Measurements from ENCODE around the gene SBF1. TPM values are rescaled to one million over a fixed set of nuclear protein-coding genes. Genes with fewer than 3 reads are reported as not detected.
"Not testable (repeated sequence)": the region's sequence is repeated elsewhere in the genome, so short reads cannot be mapped to it uniquely, and the experiment has no call there.

SBF1 gene
- total RNA-seq, 3 donors from 2014 or later (not counting 1 experiment from before 2014, with no cell fraction given): 235 to 284 (median 242) TPM

GRCh38 chr22:50414476-50415248, 60.2 kb downstream of the SBF1 start:
- H3K27me3 ChIP-seq (ENCODE audit: control insufficient read depth, insufficient read depth, low read length): no peaks in the 10 kb centered on the region
- 98% methylated on average over 31 of the region's 31 CpGs for WGBS (ENCODE audit: insufficient coverage)
- peaks cover 53% of the 10 kb centered on the region for H3K36me3 ChIP-seq (ENCODE audit: control insufficient read depth, insufficient read depth, low read length)
- no peak overlapping the region for H3K27ac Mint-ChIP-seq
- no peak for TF ChIP-seq CTCF (IDR thresholded peaks at IDR 0.05)
- no peaks in the 10 kb centered on the region for H3K4me1 Mint-ChIP-seq
- ATAC-seq: no peak
- H3K9me3 Mint-ChIP-seq: no peaks in the 10 kb centered on the region
- no peak for DNase-seq
- H3K27me3 Mint-ChIP-seq (ENCODE audit: low read depth in 2 of 2): no peaks in the 10 kb centered on the region
- peaks cover 6% of the 10 kb centered on the region for H3K36me3 Mint-ChIP-seq
- no peak overlapping the region for H3K4me3 ChIP-seq (ENCODE audit: low read length)
- no peaks in the 10 kb centered on the region for H3K9me3 ChIP-seq (ENCODE audit: control insufficient read depth, insufficient read depth, low read length)
- H3K4me3 Mint-ChIP-seq: no peak overlapping the region
- no peak overlapping the region for H3K27ac ChIP-seq (ENCODE audit: low read length)
- intact Hi-C loops (cut with micrococcal nuclease): no loop called here
- H3K4me1 ChIP-seq (ENCODE audit: control insufficient read depth, insufficient read depth, low read length): no peaks in the 10 kb centered on the region

DNA sequence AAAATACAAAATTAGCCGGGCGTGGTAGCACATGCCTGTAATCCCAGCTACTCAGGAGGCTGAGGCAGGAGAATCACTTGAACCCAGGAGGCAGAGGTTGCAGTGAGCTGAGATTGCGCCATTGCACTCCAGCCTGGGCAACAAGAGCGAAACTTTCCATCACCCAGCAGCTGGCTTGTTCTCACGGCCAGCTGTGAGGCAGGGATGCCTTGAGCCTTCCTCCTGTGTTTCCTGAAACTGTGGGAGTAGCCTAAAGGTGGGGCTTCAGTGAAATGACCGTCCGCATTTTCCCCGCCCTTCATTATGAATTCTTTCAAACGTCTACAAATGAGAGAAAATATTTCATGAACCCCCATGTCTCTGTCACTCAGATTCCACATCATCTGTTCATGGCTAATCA, 65.9 kb downstream of the SBF1 start:
- H3K27ac Mint-ChIP-seq; intact Hi-C loops (cut with micrococcal nuclease); H3K4me3 ChIP-seq (ENCODE audit: low read length): not testable (repeated sequence)

GRCh38 chr22:50408311-50408710, 66.5 kb downstream of the SBF1 start:
- ATAC-seq (no peak), DNase-seq (no peak)
- Histone ChIP-seq H3K4me3 (ENCODE audit: low read length) (no peak overlapping the region), H3K4me1 (ENCODE audit: control insufficient read depth, insufficient read depth, low read length) (peaks cover 11% of the 10 kb centered on the region), H3K27me3 (ENCODE audit: control insufficient read depth, insufficient read depth, low read length) (no peaks in the 10 kb centered on the region), H3K9me3 (ENCODE audit: control insufficient read depth, insufficient read depth, low read length) (no peaks in the 10 kb centered on the region), H3K36me3 (ENCODE audit: control insufficient read depth, insufficient read depth, low read length) (peaks cover 13% of the 10 kb centered on the region), H3K27ac (ENCODE audit: low read length) (no peak overlapping the region)
- 97% methylated on average over 11 of the region's 13 CpGs for WGBS (ENCODE audit: insufficient coverage)
- TF ChIP-seq CTCF (IDR thresholded peaks at IDR 0.05): no peak
- Mint-ChIP-seq H3K27ac (no peak overlapping the region), H3K27me3 (ENCODE audit: low read depth in 2 of 2) (no peaks in the 10 kb centered on the region), H3K9me3 (no peaks in the 10 kb centered on the region), H3K4me1 (peaks cover 11 to 21% of the 10 kb centered on the region in 2 donors), H3K36me3 (no peaks in the 10 kb centered on the region), H3K4me3 (no peak overlapping the region)
- intact Hi-C loops (cut with micrococcal nuclease): no loop called here

More for the DNA sequence above, 65.9 kb downstream of the SBF1 start:
- 88% methylated on average over 7 of the region's 9 CpGs for WGBS (ENCODE audit: insufficient coverage)
- not testable (repeated sequence) for H3K4me3 Mint-ChIP-seq; H3K36me3 Mint-ChIP-seq; H3K9me3 Mint-ChIP-seq; H3K27me3 ChIP-seq (ENCODE audit: control insufficient read depth, insufficient read depth, low read length); ATAC-seq; H3K27me3 Mint-ChIP-seq (ENCODE audit: low read depth in 2 of 2); DNase-seq; H3K27ac ChIP-seq (ENCODE audit: low read length); H3K9me3 ChIP-seq (ENCODE audit: control insufficient read depth, insufficient read depth, low read length); H3K4me1 ChIP-seq (ENCODE audit: control insufficient read depth, insufficient read depth, low read length)
- peaks cover 6 to 16% of the 10 kb centered on the region in 2 donors for H3K4me1 Mint-ChIP-seq
- H3K36me3 ChIP-seq (ENCODE audit: control insufficient read depth, insufficient read depth, low read length): peaks cover 13% of the 10 kb centered on the region

DNA sequence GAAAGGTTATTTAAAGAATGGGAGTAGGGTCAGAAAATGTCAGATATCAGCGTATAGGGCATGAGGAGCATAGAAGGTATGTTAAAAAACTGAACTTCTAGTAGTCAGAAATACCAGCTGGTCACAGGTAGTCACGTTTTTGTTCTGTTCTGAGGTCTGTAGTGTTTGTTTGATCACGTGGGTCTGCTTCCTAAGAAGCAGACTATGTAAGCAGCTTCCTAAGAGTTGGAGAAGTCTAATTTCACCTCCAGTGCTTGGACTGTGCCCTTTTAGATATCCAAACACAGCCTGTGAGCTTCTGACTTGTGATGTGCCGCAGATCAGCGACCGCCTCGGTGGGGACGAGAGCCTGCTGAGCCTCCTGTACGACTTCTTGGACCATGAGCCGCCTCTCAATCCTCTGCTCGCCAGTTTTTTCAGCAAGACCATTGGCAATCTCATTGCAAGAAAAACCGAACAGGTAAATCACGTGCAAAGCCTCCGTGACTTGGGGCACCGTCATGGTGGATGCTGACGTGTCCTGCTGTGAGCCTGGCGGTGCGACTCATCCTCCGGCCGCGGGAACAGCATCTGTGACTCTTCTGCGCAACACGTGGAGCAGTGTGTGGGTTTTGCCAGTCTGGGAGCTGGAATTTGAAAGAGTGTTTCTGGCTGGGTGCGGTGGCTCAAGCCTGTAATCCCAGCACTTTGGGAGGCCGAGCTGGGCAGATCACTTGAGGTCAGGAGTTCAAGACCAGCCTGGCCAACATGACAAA, 68.2 kb downstream of the SBF1 start:
- Histone ChIP-seq H3K9me3 (ENCODE audit: control insufficient read depth, insufficient read depth, low read length) (no peaks in the 10 kb centered on the region), H3K4me3 (ENCODE audit: low read length) (no peak overlapping the region), H3K27ac (ENCODE audit: low read length) (no peak overlapping the region), H3K27me3 (ENCODE audit: control insufficient read depth, insufficient read depth, low read length) (no peaks in the 10 kb centered on the region), H3K36me3 (ENCODE audit: control insufficient read depth, insufficient read depth, low read length) (peaks cover 15% of the 10 kb centered on the region), H3K4me1 (ENCODE audit: control insufficient read depth, insufficient read depth, low read length) (peaks cover 13% of the 10 kb centered on the region)
- intact Hi-C loops (cut with micrococcal nuclease): no loop called here
- H3K36me3 Mint-ChIP-seq: no peaks in the 10 kb centered on the region
- no peaks in the 10 kb centered on the region for H3K27me3 Mint-ChIP-seq (ENCODE audit: low read depth in 2 of 2)
- TF ChIP-seq CTCF (IDR thresholded peaks at IDR 0.05): no peak
- no peak overlapping the region for H3K4me3 Mint-ChIP-seq
- no peak for DNase-seq
- H3K4me1 Mint-ChIP-seq: peaks cover 23 to 30% of the 10 kb centered on the region in 2 donors
- H3K27ac Mint-ChIP-seq: peak overlapping the region; percentile 63 to 88
- no peaks in the 10 kb centered on the region for H3K9me3 Mint-ChIP-seq
- ATAC-seq: no peak
- WGBS (ENCODE audit: insufficient coverage): 98% methylated on average over 25 of the region's 25 CpGs
